HG03108 (cell line): ENCODE results near the gene KRT84.
"Not testable (repeated sequence)": the region's sequence is repeated elsewhere in the genome, so short reads cannot be mapped to it uniquely, and the experiment has no call there.

Experiments
- ATAC-seq: cut with Tn5 transposase; IDR thresholded peaks from one replicate; pipeline ENCODE4 v1.9.1; 2021; ENCODE audit warnings: moderate library complexity; ENCODE audit not compliant: unreplicated experiment

Gene KRT84

DNA sequence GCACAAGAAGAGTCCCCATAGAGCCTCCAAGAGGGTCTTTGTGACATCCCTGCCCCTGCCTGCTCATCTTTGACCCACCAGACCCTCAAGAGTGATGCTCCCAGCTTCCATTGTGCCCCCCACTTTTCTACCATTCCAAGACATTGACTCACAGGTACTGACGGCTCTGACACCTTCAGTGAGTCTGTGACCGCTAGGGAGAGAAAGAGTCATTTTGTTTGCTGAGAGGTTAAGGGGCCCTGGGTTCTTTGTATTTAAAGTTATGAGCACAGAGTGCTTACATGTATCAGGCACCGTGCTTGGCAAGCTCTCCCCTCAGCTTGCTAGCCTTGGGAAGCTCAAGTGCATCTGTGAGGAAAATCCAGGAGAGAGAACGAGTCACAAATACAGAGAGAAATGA is 27.8 kb upstream of the KRT84 start:
- no peak for ATAC-seq

DNA sequence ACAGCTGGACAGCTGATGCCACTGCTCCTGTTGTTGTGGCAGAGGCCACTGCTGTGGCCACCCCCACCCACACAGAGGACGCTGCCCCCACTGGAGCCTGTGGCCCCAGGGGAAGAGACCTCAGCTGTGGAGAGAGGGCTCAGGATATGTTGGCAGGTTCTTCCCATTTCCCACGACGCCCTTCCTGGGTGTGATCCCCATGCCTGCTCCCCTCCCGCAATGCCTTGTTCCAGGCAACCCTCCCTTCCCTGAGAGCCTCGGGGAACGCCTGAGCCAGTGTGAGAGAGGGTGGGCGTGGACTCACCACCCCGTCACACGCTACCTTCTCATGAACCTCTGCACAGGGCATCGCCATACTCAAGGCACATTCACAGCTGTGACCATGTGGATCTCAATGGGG is 26.4 kb upstream of the KRT84 start:
- no peak for ATAC-seq

- not testable (repeated sequence) for ATAC-seq
Measured at GRCh38 chr12:52410589-52411248, 25.3 kb upstream of the KRT84 start.

DNA sequence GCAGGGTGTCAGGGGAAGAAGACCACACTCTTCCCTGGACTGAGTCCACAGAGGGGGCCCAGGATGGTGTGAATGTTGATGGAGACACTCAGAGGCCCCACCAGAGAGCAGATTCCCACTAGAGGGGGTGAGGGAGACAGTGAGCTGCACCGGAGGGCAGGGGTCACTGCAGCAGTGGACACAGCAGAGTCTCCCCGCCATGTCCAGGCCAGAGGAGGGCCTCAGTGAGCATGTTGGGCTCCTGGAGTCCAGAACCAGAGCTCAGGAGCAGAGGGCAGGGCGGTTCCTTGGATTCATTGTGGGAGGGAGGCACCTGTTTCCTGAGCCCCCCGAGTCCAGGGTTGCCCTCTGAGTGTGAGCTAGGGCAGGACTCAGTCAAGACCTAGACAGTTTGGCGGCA is 22.5 kb upstream of the KRT84 start:
- ATAC-seq = no peak

DNA sequence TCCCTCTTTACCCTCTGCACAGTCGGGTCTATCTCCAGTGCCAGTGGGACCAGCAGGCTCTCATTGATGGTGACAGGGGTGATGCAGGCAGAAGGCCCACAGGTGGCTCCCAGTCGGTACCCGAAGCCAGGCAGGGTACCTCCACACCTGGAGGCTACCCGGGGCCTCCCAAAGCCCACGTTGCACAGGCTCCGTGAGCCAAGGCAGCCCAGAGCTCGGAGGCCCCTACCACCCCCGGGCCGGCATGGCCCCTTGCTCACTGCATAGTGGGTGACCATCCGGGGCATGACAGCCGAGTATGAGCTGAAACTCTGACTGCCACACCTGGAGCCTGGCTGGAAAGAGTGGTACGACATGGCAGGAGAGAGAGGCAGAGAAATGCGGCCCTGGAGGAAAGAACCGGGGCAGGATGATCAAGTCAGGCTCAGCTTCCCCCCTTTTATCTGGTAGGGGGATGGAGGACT is 20.5 kb upstream of the KRT84 start, which contains the start of gene KRT82:
KRT82 (minus strand) TSS at position 414 of the 464 bp plus-strand sequence; CDS start at position 356, 58 bp downstream.
- ATAC-seq = no peak

- ATAC-seq = no peak
Measured at GRCh38 chr12:52404951-52405350, 19.5 kb upstream of the KRT84 start.

DNA sequence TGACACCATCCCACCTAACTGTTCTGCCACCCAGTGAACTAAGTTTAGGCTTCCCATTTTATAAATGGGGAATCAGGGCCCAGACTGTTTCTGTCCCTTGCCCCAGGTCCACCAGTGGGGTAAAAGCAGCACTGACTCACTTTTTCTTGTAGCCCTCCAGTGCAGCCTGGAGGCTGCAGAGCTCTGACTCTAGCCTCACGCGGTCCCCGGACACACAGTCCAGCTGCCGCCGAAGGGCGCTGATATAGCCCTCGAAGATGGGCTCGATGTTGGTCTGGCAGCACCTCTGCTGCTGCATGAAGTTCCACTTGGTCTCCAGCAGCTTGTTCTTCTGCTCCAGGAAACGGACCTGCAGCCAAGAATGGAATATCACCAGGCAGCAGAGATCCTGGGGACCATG is 18.1 kb upstream of the KRT84 start:
- ATAC-seq = no peak

DNA sequence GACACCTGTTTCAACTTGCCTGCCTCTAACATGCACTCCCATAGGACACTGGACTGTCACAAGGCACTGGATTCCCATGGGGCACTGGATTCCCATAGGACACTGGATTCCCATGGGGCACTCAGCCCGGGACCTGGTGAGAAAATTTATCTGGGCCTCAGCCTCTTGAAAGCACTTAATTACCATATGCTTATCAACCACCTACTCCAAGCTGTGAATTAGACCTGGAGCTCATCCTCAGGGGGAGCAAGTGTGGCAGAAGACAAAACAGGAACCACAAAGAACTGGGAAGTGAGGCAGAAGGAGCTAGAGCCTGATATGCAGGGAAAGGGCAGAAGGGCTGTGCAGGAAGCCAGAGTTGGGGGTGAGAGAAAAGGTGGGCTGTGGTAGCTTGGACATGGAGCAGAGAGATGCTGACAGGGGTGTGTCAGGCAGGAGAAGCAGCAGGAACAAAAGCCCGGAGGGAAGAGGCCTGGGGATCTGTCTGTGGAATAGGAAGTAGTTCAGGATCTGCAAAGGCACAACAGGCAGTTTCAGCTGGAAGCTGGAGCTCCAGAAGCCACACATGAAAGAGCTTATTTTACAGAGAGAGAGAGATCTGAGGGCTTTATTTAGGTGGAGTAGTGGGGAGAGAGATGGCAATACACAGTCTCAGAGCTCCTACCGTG is 17.6 kb upstream of the KRT84 start:
- no peak for ATAC-seq

- ATAC-seq = no peak
Measured at GRCh38 chr12:52402377-52402776, 16.9 kb upstream of the KRT84 start.

- ATAC-seq = no peak
Measured at GRCh38 chr12:52401926-52402325, 16.5 kb upstream of the KRT84 start.

GRCh38 chr12:52401526-52401925 is 16.1 kb upstream of the KRT84 start:
- no peak for ATAC-seq

DNA sequence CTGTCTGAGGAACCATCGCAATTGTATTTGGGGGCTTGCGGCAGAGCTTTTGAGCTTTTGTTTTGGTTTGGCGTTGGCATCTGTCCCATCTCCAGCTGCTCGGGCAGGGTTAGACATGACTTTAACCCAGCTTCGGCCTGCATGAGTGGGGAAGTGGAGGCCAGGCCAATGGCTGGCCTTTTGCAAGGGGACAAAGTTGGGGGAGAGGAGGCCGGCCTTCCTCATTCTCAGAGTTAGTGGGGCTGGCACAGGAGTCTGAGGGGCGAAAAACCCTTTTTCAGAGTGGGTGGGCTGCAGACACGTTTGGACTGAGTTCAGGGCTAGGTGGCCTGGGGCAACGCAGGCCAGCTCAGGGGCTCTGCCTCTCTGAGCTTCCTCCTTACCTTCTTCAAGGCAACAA is 15.5 kb upstream of the KRT84 start:
- ATAC-seq = no peak

DNA sequence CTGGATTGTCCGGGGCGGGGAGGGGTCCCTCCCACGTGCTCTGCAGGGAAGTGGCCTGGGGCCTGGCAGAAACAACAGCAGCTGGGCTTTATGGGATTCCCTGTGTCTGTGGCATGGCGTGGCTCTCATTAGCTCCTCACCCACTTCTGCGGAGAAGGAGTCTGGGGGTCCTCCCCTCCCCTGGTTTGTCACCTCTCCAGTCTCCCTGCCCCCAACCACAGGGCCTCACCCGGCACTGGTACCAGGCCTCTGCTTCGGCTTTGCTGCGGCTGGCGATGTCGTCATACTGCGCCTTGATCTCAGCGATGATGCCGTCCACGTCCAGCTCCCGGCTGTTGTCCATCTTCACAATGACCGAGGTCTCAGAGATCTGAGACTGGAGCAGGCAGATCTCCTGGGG is 14.3 kb upstream of the KRT84 start:
- ATAC-seq = no peak

- no peak for ATAC-seq
Measured at GRCh38 chr12:52398176-52398575, 12.7 kb upstream of the KRT84 start.

DNA sequence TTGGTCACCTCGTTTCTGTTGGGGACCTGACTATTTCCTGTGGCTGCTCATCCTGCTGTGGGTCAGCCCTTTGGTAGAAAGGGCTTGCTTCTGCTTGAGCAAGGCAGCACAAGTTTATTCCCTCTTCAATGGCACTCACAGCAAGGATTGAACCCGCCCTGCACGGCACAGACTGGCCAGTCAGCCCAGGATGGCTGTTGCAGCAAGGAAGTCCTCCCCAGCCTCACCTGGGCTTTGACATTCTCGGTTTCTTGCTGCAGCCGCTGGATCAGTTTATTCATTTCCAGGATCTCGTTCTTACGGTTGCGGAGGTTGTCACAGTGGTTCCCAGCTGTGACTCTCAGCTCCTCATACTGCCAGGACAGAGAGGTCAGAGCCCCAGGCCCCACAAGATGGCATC is 11.2 kb upstream of the KRT84 start:
- ATAC-seq = no peak

DNA sequence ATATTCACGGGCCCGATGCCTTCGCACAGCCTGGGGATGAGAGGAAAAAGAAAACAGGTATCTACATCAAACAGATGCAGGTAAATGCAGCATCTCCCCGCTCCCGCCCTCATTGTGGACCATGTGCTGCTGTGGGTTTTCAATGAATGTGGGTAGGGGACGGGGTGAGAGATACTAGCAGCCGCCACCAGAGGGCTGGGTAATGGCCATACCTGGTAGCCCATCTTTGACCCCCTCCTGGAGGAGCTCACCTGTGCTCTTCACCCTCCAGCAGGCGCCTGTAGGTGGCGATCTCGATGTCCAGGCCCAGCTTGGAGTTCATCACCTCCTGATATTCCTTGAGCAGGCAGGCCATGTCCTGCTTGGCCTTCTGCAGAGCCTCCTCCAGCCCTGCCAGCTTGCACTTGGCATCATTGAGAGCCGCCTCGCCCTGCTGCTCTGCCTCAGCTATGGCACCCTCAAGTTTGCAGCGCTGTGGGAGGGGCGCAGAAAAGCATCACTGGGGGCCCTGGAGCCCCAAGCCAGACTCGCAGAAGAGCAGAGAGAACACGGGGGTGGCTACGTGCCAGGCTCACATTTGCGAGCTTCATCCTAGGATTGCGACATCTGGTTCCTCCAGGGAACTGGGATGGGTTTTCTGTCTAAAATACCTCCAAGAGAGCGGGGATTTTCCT is 10.4 kb upstream of the KRT84 start:
- no peak for ATAC-seq

- ATAC-seq = no peak
Measured at GRCh38 chr12:52394836-52395405, 9.5 kb upstream of the KRT84 start.

GRCh38 chr12:52392465-52393007 is 7.1 kb upstream of the KRT84 start:
- no peak for ATAC-seq

GRCh38 chr12:52391618-52392002 is 6.2 kb upstream of the KRT84 start:
- no peak for ATAC-seq

DNA sequence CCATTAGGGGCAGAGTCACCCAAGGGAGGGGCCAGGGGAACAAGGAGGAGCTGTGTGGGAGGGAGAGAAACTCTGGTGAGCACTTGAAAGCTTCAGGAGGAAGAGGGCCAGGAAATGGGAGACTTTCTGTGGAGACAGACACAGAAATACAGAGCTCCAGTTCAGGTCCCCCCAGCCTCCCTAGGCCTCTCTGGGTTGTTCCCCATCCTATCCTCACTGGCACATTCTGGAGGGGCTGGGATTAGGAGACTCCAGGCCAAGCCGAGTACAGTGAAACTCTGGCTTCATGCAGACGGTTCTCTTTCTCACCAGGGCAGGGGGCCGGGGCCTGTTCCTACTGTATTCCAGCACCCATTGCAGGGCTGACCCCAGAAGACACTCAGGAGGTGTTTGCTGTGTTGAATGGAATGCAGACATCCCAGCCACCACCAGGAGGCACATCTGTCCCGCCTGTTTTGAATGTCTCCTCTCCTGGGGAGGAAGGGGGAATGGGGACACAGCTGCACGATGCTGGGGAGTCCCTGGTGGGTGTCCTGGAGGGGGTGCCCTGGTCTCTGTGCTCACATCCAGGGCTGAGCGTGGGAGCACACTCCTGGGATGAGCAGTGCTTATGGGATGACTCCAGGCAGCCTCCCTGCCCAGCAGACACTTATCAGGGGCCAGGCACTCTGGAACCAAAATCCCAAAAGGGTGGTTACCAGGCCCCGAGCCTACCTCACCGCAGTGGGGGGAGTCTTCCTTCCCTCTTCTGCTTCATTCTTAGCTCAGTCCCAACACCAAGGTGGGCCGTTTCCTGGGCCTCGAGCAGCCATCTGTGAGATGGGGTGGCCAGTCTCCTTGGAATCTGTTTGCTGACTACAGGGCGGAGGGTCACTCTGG is 5.5 kb upstream of the KRT84 start:
- no peak for ATAC-seq
